GM12878 (cell line): Measurements from ENCODE around the gene CHMP1A. TPM values are rescaled to one million over a fixed set of nuclear protein-coding genes. Genes with fewer than 3 reads are reported as not detected.

Experiments
- ATAC-seq: fragments of 200-7000 bp; cut with Tn5 transposase; 3 replicates; pipeline ENCODE4 v1.9.1; 2020; ENCODE audit warnings: mild to moderate bottlenecking, moderate library complexity
- BruUV-seq: library from RNA; stranded (reverse); fragments of 400-500 nt; replicated peaks from 2 replicates; lab custom pipeline; 2021; lab: Mats Ljungman, UMichigan
- CTCF ChIA-PET: fragments of 300-600 bp; sonication (Branson Sonifier 250); formaldehyde crosslinking; extraction: SDS; loops from one replicate; lab custom pipeline; 2021; ENCODE audit warnings: inconsistent platforms; lab: Yijun Ruan, JAX
- POLR2A ChIA-PET: fragments of 350-600 bp; formaldehyde crosslinking; extraction: SDS; loops from one replicate; lab custom pipeline; 2021; ENCODE audit warnings: inconsistent platforms; lab: Charles Lee
- RAD21 ChIA-PET: fragments of 300-600 bp; sonication (Branson Sonifier 250); formaldehyde crosslinking; loops from one replicate; lab custom pipeline; 2023; ENCODE audit warnings: antibody characterized with exemption; ENCODE audit not compliant: unreplicated experiment; lab: Charles Lee
- SMC1A ChIA-PET: fragments of 300-600 bp; sonication (Branson Sonifier 250); formaldehyde crosslinking; loops from one replicate; lab custom pipeline; 2023; ENCODE audit not compliant: unreplicated experiment, uncharacterized antibody; lab: Charles Lee
- DNase-seq: peaks from one replicate; pipeline ENCODE4 v3.0.0-alpha.2; 2011; ENCODE audit warnings: low read depth, low spot score
- FAIRE-seq: peaks from 3 replicates; lab custom pipeline; 2011; peaks lifted over from hg19 to GRCh38; lab: Jason Lieb, UNC
- H2AFZ ChIP-seq: 2 replicates; pipeline ENCODE4 v1.6.0; 2011; ENCODE audit warnings: low read depth, low read length, control low read depth; ENCODE audit not compliant: control insufficient read depth
- H3K27ac ChIP-seq: 2 replicates; pipeline ENCODE4 v1.5.1; 2011; ENCODE audit warnings: control low read depth; ENCODE audit not compliant: control insufficient read depth, insufficient read depth
- H3K27me3 ChIP-seq, 2 experiments: replicated peaks in 1 of 2; 2 replicates each; pipeline versions ENCODE4 v1.6.0 to v1.6.1; 2011; ENCODE audit warnings: low read length in 1 of 2; ENCODE audit not compliant: control insufficient read depth in 2 of 2, insufficient read depth in 2 of 2
- H3K36me3 ChIP-seq, 2 experiments: 2 replicates each; pipeline ENCODE4 v1.5.1; 2011; ENCODE audit warnings: low read length in 1 of 2; ENCODE audit not compliant: control insufficient read depth in 2 of 2, insufficient read depth in 2 of 2
- H3K4me1 ChIP-seq: 2 replicates; pipeline ENCODE4 v1.6.1; 2011; ENCODE audit warnings: mild to moderate bottlenecking, low read length, moderate library complexity, mixed read lengths; ENCODE audit not compliant: control insufficient read depth, insufficient read depth
- H3K4me2 ChIP-seq: 2 replicates; pipeline ENCODE4 v1.6.0; 2011; ENCODE audit warnings: control low read depth; ENCODE audit not compliant: control insufficient read depth, insufficient read depth
- H3K4me3 ChIP-seq: fragments of 200-600 bp; sonication (generic); 2 replicates; pipeline ENCODE4 v1.5.1; 2016
- H3K79me2 ChIP-seq: 2 replicates; pipeline ENCODE4 v1.6.0; 2011; ENCODE audit warnings: low read length; ENCODE audit not compliant: control insufficient read depth, insufficient read depth
- H3K9ac ChIP-seq: 2 replicates; pipeline ENCODE4 v1.8.0; 2011; ENCODE audit warnings: low read length, control low read depth, mixed read lengths; ENCODE audit not compliant: control insufficient read depth, insufficient read depth
- H3K9me3 ChIP-seq: replicated peaks from 3 replicates; pipeline ENCODE4 v1.5.1; 2011; ENCODE audit warnings: mild to moderate bottlenecking, low read length; ENCODE audit not compliant: control insufficient read depth, insufficient read depth
- H4K20me1 ChIP-seq: 2 replicates; pipeline ENCODE4 v1.6.0; 2011; ENCODE audit not compliant: control insufficient read depth, insufficient read depth
- DPF2 ChIP-seq: fragments of 450-650 bp; IDR thresholded peaks from 2 replicates; pipeline ENCODE4 v1.6.1; 2017; ENCODE audit warnings: mild to moderate bottlenecking
- HDGF ChIP-seq: fragments of 450-650 bp; IDR thresholded peaks from 2 replicates; pipeline ENCODE4 v1.6.1; 2016; ENCODE audit warnings: antibody characterized with exemption
- LARP7 ChIP-seq: fragments of 450-650 bp; IDR thresholded peaks from 2 replicates; pipeline ENCODE4 v1.6.1; 2017; ENCODE audit warnings: mild to moderate bottlenecking
- NBN ChIP-seq: fragments of 450-650 bp; IDR thresholded peaks from 2 replicates; pipeline ENCODE4 v1.6.1; 2016
- RELA ChIP-seq: fragments of 450-650 bp; IDR thresholded peaks from 2 replicates; pipeline ENCODE4 v1.8.0; 2014; ENCODE audit warnings: borderline replicate concordance; ENCODE audit not compliant: partially characterized antibody
- RFX5 ChIP-seq: IDR thresholded peaks from 2 replicates; pipeline ENCODE4 v1.6.1; 2011; ENCODE audit warnings: low read depth, low read length, improper control_type of control experiment
- SMAD1 ChIP-seq: fragments of 450-650 bp; IDR thresholded peaks from 2 replicates; pipeline ENCODE4 v1.6.1; 2018; ENCODE audit warnings: mild to moderate bottlenecking, low read depth; ENCODE audit not compliant: partially characterized antibody
- SMAD5 ChIP-seq: IDR thresholded peaks from 2 replicates; pipeline ENCODE4 v1.6.1; 2016; ENCODE audit warnings: antibody characterized with exemption, low read depth
- STAT1 ChIP-seq: fragments of 450-650 bp; conservative IDR thresholded peaks from 2 replicates; pipeline ENCODE4 v1.6.1; 2014; ENCODE audit warnings: antibody characterized with exemption, mild to moderate bottlenecking
- SUPT20H ChIP-seq: IDR thresholded peaks from 2 replicates; pipeline ENCODE4 v1.6.1; 2011; ENCODE audit warnings: low read depth, mild to moderate bottlenecking, low read length, moderate library complexity, borderline replicate concordance; ENCODE audit not compliant: control insufficient read depth
- TARDBP ChIP-seq: IDR thresholded peaks from 2 replicates; pipeline ENCODE4 v1.6.1; 2016; ENCODE audit warnings: borderline replicate concordance
- WGBS: methylation state at CpG from one replicate; pipeline ENCODE4 v1.1.6; 2016; ENCODE audit warnings: low lambda C conversion rate; ENCODE audit not compliant: insufficient replicate concordance, insufficient coverage; ENCODE audit errors: missing lambda C conversion rate; 5-methylcytosine and 5-hydroxymethylcytosine counted together
- in situ Hi-C: fragments of 300-500 bp; cut with MboI; formaldehyde crosslinking; loops from 9 replicates; pipeline ENCODE4 v1.14.3; 2018; ENCODE audit warnings: mixed read lengths
- intact Hi-C: fragments of 100-400 bp; cut with micrococcal nuclease; formaldehyde crosslinking; loops from one replicate; pipeline ENCODE4 v1.14.2; 2022; ENCODE audit not compliant: unreplicated experiment
- polyA plus RNA-seq, 11 experiments: library from polyadenylated mRNA; depleted of rRNA in 4 of 11; unstranded in 6 of 11; stranded (reverse) in 5 of 11; fragments of >200 nt; fragmentation: Nextera tagmentation in 4 of 11; fragmentation: Illumina TruSeq in 1 of 11; extraction: Ambion mirVana in 4 of 11; extraction: Trizol in 1 of 11; gene quantifications; 1 replicate in 1 of 11; 2 replicates in 10 of 11; pipeline versions ENCODE4 v1.2.1 to v1.2.3, GENCODE V29; 2011 to 2016; ENCODE audit warnings: inconsistent platforms in 2 of 11, missing spikeins in 2 of 11, low read depth in 1 of 11
- total RNA-seq, 4 experiments: library from RNA; depleted of rRNA in 3 of 4; stranded (reverse); fragments of >200 nt in 3 of 4; fragmentation: Illumina TruSeq in 1 of 4; extraction: Trizol in 1 of 4; gene quantifications; 2 replicates each; pipeline versions ENCODE4 v1.2.1 to v1.2.3, GENCODE V29; 2013 to 2021
- TF ChIP-seq, protein P1 (sequence below): fragments of 450-650 bp; IDR thresholded peaks from 2 replicates; pipeline ENCODE4 v1.6.1; 2016; ENCODE audit warnings: mild to moderate bottlenecking
- TF ChIP-seq, protein P2 (sequence below): IDR thresholded peaks from 2 replicates; pipeline ENCODE4 v1.6.1; 2012; ENCODE audit warnings: improper control_type of control experiment, low read depth, low read length; ENCODE audit not compliant: insufficient replicate concordance

CHMP1A gene
- total and polyA plus RNA-seq, 10 of the 15 experiments (the other 5 are each of a cell fraction or from before 2014, with no cell fraction given) = 1.0 to 86.7 (median 54.7) TPM

DNA sequence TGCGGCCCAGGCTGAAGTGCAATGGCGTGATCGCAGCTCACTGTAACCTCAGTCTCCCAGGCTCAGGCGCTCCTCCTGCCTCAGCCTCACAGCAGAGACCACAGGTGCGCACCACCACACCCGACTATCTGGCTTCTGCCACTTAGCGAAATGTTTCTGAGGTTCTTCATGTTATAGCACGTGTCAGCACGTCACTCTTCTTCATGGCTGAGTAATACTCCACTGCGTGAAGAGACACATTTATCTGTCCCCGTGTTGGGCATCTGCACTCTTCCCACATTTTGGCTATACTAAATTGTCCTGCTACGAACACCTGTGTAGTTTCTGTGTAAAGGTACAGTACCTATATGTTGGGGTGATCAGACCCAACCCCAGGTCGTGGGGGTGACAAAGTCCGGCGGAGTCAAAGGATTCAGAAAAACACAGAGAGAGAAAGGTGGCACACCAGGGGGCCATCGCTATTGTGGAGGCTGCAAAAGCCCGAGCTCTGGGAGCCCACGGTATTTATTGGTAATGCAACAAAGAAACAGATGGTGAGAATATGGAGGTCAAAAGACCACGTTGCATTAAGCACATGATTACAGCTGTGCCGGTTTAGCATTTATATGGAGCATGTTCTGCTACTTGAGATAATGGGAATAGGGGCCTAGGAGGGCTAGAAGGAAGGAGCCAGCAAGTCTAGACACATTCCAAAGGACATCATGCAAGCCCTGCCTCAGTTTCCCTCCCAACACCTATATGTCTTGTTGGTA lies 44.9 kb downstream of the CHMP1A start:
- POLR2A ChIA-PET = interaction anchor here (0.6 kb wide), 1 partner anchor 12 kb away, joined by 5 read pairs; no protein-coding TSS in a partner anchor
- FAIRE-seq = no peak

DNA sequence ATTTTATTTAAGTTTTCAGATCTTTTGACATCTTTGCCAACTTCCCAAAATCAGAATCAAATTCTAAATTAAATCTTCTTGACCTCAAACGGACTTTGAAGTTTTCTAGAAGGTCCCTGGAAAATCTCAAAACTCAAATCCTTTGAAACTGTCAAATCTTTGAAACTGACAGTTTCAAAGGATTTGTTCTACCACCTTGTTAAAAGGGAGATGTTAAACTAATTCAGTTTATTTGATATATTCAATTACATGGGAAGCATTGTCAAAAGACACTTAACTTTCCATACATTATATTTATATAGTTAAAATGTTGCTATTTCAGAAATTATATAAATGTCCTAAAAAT lies 47.4 kb downstream of the CHMP1A start:
- Histone ChIP-seq H4K20me1 (no peaks in the 10 kb centered on the region), H3K27ac (no peak overlapping the region), H3K9ac (no peak overlapping the region), H3K4me2 (no peak overlapping the region), H2AFZ (no peak overlapping the region), H3K36me3 (no peaks in the 10 kb centered on the region), H3K27me3 (no peaks in the 10 kb centered on the region), H3K4me1 (no peaks in the 10 kb centered on the region), H3K4me3 (no peak overlapping the region), H3K79me2 (no peaks in the 10 kb centered on the region), H3K9me3 (no peaks in the 10 kb centered on the region)
- ChIA-PET SMC1A (no interaction called here), CTCF (no interaction called here), POLR2A (no interaction called here), RAD21 (no interaction called here)
- no peak for ATAC-seq
- intact Hi-C loops = no loop called here
- no peak for FAIRE-seq
- DNase-seq = no peak
- in situ Hi-C loops = no loop called here
- BruUV-seq = no TSS peak
- 4% methylated on average over 1 of the region's 1 CpG for WGBS
- TF ChIP-seq HDGF (no peak), RFX5 (no peak), TARDBP (no peak), RELA (no peak), LARP7 (no peak), SUPT20H (no peak), NBN (no peak), STAT1 (no peak)
- TF ChIP-seq, protein P1, sequence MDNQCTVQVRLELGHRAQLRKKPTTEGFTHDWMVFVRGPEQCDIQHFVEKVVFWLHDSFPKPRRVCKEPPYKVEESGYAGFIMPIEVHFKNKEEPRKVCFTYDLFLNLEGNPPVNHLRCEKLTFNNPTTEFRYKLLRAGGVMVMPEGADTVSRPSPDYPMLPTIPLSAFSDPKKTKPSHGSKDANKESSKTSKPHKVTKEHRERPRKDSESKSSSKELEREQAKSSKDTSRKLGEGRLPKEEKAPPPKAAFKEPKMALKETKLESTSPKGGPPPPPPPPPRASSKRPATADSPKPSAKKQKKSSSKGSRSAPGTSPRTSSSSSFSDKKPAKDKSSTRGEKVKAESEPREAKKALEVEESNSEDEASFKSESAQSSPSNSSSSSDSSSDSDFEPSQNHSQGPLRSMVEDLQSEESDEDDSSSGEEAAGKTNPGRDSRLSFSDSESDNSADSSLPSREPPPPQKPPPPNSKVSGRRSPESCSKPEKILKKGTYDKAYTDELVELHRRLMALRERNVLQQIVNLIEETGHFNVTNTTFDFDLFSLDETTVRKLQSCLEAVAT = no peak
- TF ChIP-seq, protein P2, sequence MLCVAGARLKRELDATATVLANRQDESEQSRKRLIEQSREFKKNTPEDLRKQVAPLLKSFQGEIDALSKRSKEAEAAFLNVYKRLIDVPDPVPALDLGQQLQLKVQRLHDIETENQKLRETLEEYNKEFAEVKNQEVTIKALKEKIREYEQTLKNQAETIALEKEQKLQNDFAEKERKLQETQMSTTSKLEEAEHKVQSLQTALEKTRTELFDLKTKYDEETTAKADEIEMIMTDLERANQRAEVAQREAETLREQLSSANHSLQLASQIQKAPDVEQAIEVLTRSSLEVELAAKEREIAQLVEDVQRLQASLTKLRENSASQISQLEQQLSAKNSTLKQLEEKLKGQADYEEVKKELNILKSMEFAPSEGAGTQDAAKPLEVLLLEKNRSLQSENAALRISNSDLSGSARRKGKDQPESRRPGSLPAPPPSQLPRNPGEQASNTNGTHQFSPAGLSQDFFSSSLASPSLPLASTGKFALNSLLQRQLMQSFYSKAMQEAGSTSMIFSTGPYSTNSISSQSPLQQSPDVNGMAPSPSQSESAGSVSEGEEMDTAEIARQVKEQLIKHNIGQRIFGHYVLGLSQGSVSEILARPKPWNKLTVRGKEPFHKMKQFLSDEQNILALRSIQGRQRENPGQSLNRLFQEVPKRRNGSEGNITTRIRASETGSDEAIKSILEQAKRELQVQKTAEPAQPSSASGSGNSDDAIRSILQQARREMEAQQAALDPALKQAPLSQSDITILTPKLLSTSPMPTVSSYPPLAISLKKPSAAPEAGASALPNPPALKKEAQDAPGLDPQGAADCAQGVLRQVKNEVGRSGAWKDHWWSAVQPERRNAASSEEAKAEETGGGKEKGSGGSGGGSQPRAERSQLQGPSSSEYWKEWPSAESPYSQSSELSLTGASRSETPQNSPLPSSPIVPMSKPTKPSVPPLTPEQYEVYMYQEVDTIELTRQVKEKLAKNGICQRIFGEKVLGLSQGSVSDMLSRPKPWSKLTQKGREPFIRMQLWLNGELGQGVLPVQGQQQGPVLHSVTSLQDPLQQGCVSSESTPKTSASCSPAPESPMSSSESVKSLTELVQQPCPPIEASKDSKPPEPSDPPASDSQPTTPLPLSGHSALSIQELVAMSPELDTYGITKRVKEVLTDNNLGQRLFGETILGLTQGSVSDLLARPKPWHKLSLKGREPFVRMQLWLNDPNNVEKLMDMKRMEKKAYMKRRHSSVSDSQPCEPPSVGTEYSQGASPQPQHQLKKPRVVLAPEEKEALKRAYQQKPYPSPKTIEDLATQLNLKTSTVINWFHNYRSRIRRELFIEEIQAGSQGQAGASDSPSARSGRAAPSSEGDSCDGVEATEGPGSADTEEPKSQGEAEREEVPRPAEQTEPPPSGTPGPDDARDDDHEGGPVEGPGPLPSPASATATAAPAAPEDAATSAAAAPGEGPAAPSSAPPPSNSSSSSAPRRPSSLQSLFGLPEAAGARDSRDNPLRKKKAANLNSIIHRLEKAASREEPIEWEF = no peak

More for the DNA sequence above, 44.9 kb downstream of the CHMP1A start:
- H2AFZ ChIP-seq = no peak overlapping the region
- H3K9ac ChIP-seq = no peak overlapping the region
- ChIA-PET RAD21 (no interaction called here), SMC1A (no interaction called here), CTCF (no interaction called here)
- H3K4me3 ChIP-seq = no peak overlapping the region
- intact Hi-C loops (no loop called here), in situ Hi-C loops (no loop called here)
- whole genome bisulfite sequencing = 58% methylated on average over 20 of the region's 20 CpGs
- no peaks in the 10 kb centered on the region for H3K9me3 ChIP-seq
- H3K79me2 ChIP-seq = no peaks in the 10 kb centered on the region
- H3K27ac ChIP-seq = no peak overlapping the region
- no peak for TF ChIP-seq SMAD1
- TF ChIP-seq DPF2 = no peak
- TF ChIP-seq SMAD5 = no peak
- DNase-seq = no peak
- ATAC-seq = no peak
- H3K27me3 ChIP-seq = no peaks in the 10 kb centered on the region
- no peak overlapping the region for H3K4me2 ChIP-seq
- H3K36me3 ChIP-seq = no peaks in the 10 kb centered on the region
- no peaks in the 10 kb centered on the region for H4K20me1 ChIP-seq
- no TSS peak for BruUV-seq
- H3K4me1 ChIP-seq = no peaks in the 10 kb centered on the region
